GM23338 (cell line): ENCODE measurements around the gene MED12L. TPM values are rescaled to one million over a fixed set of nuclear protein-coding genes. Genes with fewer than 3 reads are reported as not detected.

Experiments
- ATAC-seq: fragments of 200-7000 bp; cut with Tn5 transposase; 3 replicates; pipeline ENCODE4 v1.9.1; 2020
- DNase-seq: peaks from one replicate; pipeline ENCODE4 v3.0.0-alpha.2; 2015; ENCODE audit warnings: low spot score
- H2AFZ ChIP-seq: fragments of 200-600 bp; sonication (generic); 2 replicates; pipeline ENCODE4 v1.8.0; 2016; ENCODE audit warnings: antibody characterized with exemption, mild to moderate bottlenecking, moderate library complexity
- H3F3A ChIP-seq: fragments of 200-600 bp; sonication (generic); replicated peaks from 2 replicates; pipeline ENCODE4 v1.8.0; 2017; ENCODE audit warnings: antibody characterized with exemption, mixed run types, low read depth
- H3K27ac ChIP-seq: fragments of 200-600 bp; sonication (generic); 2 replicates; pipeline ENCODE4 v1.6.1; 2016; ENCODE audit warnings: low read depth
- H3K27me3 ChIP-seq: fragments of 200-600 bp; sonication (generic); 2 replicates; pipeline ENCODE4 v1.8.0; 2016; ENCODE audit warnings: mild to moderate bottlenecking, mixed run types, moderate library complexity; ENCODE audit not compliant: insufficient read depth
- H3K36me3 ChIP-seq: fragments of 200-600 bp; sonication (generic); 2 replicates; pipeline ENCODE4 v1.8.0; 2016; ENCODE audit warnings: mild to moderate bottlenecking; ENCODE audit not compliant: insufficient read depth
- H3K4me1 ChIP-seq: fragments of 200-600 bp; sonication (generic); 2 replicates; pipeline ENCODE4 v1.8.0; 2016; ENCODE audit warnings: mild to moderate bottlenecking, moderate library complexity; ENCODE audit not compliant: insufficient read depth
- H3K4me2 ChIP-seq: fragments of 200-600 bp; sonication (generic); 2 replicates; pipeline ENCODE4 v1.7.1; 2017; ENCODE audit warnings: mixed run types
- H3K4me3 ChIP-seq: fragments of 200-600 bp; sonication (generic); 2 replicates; pipeline ENCODE4 v1.6.1; 2016; ENCODE audit warnings: mixed run types
- H3K79me2 ChIP-seq: fragments of 200-600 bp; sonication (generic); replicated peaks from 2 replicates; pipeline ENCODE4 v1.8.0; 2017; ENCODE audit warnings: mild to moderate bottlenecking; ENCODE audit not compliant: insufficient read depth
- H3K9me2 ChIP-seq: fragments of 200-600 bp; sonication (generic); 2 replicates; pipeline ENCODE4 v1.8.0; 2017; ENCODE audit not compliant: insufficient read depth
- H4K20me1 ChIP-seq: fragments of 200-600 bp; sonication (generic); replicated peaks from 2 replicates; pipeline ENCODE4 v1.8.0; 2017; ENCODE audit warnings: mild to moderate bottlenecking; ENCODE audit not compliant: insufficient read depth
- H3K27ac Mint-ChIP-seq: 2 replicates; pipeline ENCODE4 v1.8.0; 2020; ENCODE audit warnings: inconsistent platforms, mild to moderate bottlenecking, moderate library complexity, mixed read lengths
- H3K27me3 Mint-ChIP-seq: 3 replicates; pipeline ENCODE4 v1.8.0; 2022; ENCODE audit warnings: low read depth, mild to moderate bottlenecking, moderate library complexity, mixed read lengths, inconsistent platforms; ENCODE audit not compliant: insufficient read depth, poor library complexity
- H3K36me3 Mint-ChIP-seq: 3 replicates; pipeline ENCODE4 v1.8.0; 2021; ENCODE audit warnings: low read depth, mild to moderate bottlenecking, inconsistent platforms, moderate library complexity, mixed read lengths
- H3K4me1 Mint-ChIP-seq: 3 replicates; pipeline ENCODE4 v1.8.0; 2020; ENCODE audit warnings: mild to moderate bottlenecking, inconsistent platforms, mixed read lengths
- H3K4me3 Mint-ChIP-seq: 3 replicates; pipeline ENCODE4 v1.8.0; 2021; ENCODE audit warnings: moderate library complexity, mild to moderate bottlenecking, inconsistent platforms, mixed read lengths
- H3K9me3 Mint-ChIP-seq: 3 replicates; pipeline ENCODE4 v1.8.0; 2020; ENCODE audit warnings: moderate library complexity, mild to moderate bottlenecking, inconsistent platforms, mixed read lengths
- CREB1 ChIP-seq: fragments of 250-450 bp; sonication (Bioruptor Pico); IDR thresholded peaks from 2 replicates; pipeline ENCODE4 v1.5.0; 2020; ENCODE audit warnings: low read depth, mild to moderate bottlenecking, moderate library complexity
- EZH2 ChIP-seq: fragments of 200-600 bp; sonication (generic); IDR thresholded peaks from one replicate; pipeline ENCODE4 v1.8.0; 2017; ENCODE audit warnings: antibody characterized with exemption, mild to moderate bottlenecking, low read depth; ENCODE audit not compliant: unreplicated experiment
- EZH2phosphoT487 ChIP-seq: fragments of 200-600 bp; sonication (generic); IDR thresholded peaks from one replicate; pipeline ENCODE4 v1.8.1; 2018; ENCODE audit warnings: antibody characterized with exemption; ENCODE audit not compliant: unreplicated experiment
- JUNB ChIP-seq: IDR thresholded peaks from one replicate; pipeline ENCODE4 v1.6.1; 2016; ENCODE audit warnings: antibody characterized with exemption; ENCODE audit not compliant: unreplicated experiment
- NANOG ChIP-seq: IDR thresholded peaks from 2 replicates; pipeline ENCODE4 v1.6.1; 2016; ENCODE audit warnings: antibody characterized with exemption, borderline replicate concordance
- POLR2AphosphoS5 ChIP-seq: IDR thresholded peaks from 2 replicates; pipeline ENCODE4 v1.6.1; 2016; ENCODE audit warnings: antibody characterized with exemption, low read depth
- STAT1 ChIP-seq: IDR thresholded peaks from one replicate; pipeline ENCODE4 v1.6.1; 2016; ENCODE audit warnings: antibody characterized with exemption; ENCODE audit not compliant: unreplicated experiment
- ZNF114 ChIP-seq: fragments of 250-450 bp; sonication (Bioruptor Pico); IDR thresholded peaks from 2 replicates; pipeline ENCODE4 v1.5.0; 2020; ENCODE audit warnings: mild to moderate bottlenecking, moderate library complexity
- ZNF331 ChIP-seq: fragments of 250-450 bp; sonication (Bioruptor Pico); IDR thresholded peaks from 2 replicates; pipeline ENCODE4 v1.5.0; 2020; ENCODE audit warnings: low read depth, mild to moderate bottlenecking, moderate library complexity
- polyA plus RNA-seq: library from polyadenylated mRNA; unstranded; fragments of >200 nt; fragmentation: Nextera tagmentation; extraction: Ambion mirVana; gene quantifications from 2 replicates; pipeline ENCODE4 v1.2.1, GENCODE V29; 2016
- total RNA-seq: library from RNA; depleted of rRNA; stranded (reverse); fragments of >200 nt; shearing (Covaris generic); gene quantifications from 2 replicates; pipeline ENCODE4 v1.2.3, GENCODE V29; 2014
- TF ChIP-seq, protein P1 (sequence below), 2 experiments: fragments of 200-600 bp in 1 of 2; sonication (generic) in 1 of 2; conservative IDR thresholded peaks; 2 replicates each; pipeline versions ENCODE4 v1.5.1 to v1.6.1; 2016 to 2017; ENCODE audit warnings: antibody characterized with exemption in 2 of 2, low read depth in 2 of 2, mild to moderate bottlenecking in 2 of 2, moderate library complexity in 1 of 2
- TF ChIP-seq, protein P2 (sequence below): fragments of 250-450 bp; sonication (Bioruptor Pico); IDR thresholded peaks from 2 replicates; pipeline ENCODE4 v1.5.0; 2020; ENCODE audit warnings: mild to moderate bottlenecking, moderate library complexity
- TF ChIP-seq, protein P3 (sequence below): IDR thresholded peaks from 2 replicates; pipeline ENCODE4 v1.6.1; 2016; ENCODE audit warnings: antibody characterized with exemption
- TF ChIP-seq, protein P4 (sequence below): IDR thresholded peaks from one replicate; pipeline ENCODE4 v1.6.1; 2018; ENCODE audit warnings: antibody characterized with exemption; ENCODE audit not compliant: unreplicated experiment

MED12L gene
- total and polyA plus RNA-seq, 2 experiments from 2014 or later: 5.7 to 25.0 TPM

DNA sequence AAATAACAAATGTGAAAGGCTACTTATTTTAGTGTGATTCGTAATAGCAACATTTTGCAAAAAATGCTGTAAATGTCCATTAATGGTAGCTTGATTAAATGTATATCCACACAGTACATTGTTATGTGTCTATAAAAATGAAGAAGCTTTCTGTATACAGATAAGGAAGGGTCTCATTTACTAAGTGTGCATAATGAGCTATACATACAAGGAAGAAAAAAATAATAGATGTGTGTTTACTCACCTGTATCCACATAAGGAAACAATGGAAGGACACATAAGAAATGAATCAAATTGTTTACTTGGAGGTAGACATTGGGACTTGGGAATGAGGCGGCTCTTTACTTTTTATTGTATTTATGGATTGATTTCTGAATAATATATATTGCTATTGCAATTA lies 34.9 kb downstream of the MED12L start:
- no peaks in the 10 kb centered on the region for H3K4me1 Mint-ChIP-seq
- H3K9me3 Mint-ChIP-seq: no peaks in the 10 kb centered on the region
- ATAC-seq (no peak), DNase-seq (no peak)
- peaks cover 4% of the 10 kb centered on the region for H3K27me3 Mint-ChIP-seq
- Histone ChIP-seq H3K36me3 (peaks cover 2% of the 10 kb centered on the region; the same call in 1 of the 2 replicates), H3K4me3 (no peak overlapping the region), H3K27ac (no peak overlapping the region), H3K27me3 (no peaks in the 10 kb centered on the region), H3K4me2 (no peak overlapping the region), H2AFZ (no peak overlapping the region), H3K9me2 (no peaks in the 10 kb centered on the region), H4K20me1 (no peaks in the 10 kb centered on the region; the same call in 1 of the 2 replicates), H3F3A (no peaks in the 10 kb centered on the region), H3K4me1 (no peaks in the 10 kb centered on the region), H3K79me2 (peaks cover 3% of the 10 kb centered on the region)
- H3K27ac Mint-ChIP-seq: no peak overlapping the region
- H3K4me3 Mint-ChIP-seq: no peak overlapping the region
- peaks cover 14% of the 10 kb centered on the region; the same call in 2 of the 3 replicates for H3K36me3 Mint-ChIP-seq
- TF ChIP-seq, protein P1, sequence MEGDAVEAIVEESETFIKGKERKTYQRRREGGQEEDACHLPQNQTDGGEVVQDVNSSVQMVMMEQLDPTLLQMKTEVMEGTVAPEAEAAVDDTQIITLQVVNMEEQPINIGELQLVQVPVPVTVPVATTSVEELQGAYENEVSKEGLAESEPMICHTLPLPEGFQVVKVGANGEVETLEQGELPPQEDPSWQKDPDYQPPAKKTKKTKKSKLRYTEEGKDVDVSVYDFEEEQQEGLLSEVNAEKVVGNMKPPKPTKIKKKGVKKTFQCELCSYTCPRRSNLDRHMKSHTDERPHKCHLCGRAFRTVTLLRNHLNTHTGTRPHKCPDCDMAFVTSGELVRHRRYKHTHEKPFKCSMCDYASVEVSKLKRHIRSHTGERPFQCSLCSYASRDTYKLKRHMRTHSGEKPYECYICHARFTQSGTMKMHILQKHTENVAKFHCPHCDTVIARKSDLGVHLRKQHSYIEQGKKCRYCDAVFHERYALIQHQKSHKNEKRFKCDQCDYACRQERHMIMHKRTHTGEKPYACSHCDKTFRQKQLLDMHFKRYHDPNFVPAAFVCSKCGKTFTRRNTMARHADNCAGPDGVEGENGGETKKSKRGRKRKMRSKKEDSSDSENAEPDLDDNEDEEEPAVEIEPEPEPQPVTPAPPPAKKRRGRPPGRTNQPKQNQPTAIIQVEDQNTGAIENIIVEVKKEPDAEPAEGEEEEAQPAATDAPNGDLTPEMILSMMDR (conservative IDR thresholded peaks at IDR 0.05; ENCODE audit: low read depth in 2 of 2): no peak
- no peak for TF ChIP-seq POLR2AphosphoS5
- no peak for TF ChIP-seq ZNF114 (CRISPR knock-in tag)
- TF ChIP-seq NANOG: no peak
- TF ChIP-seq CREB1 (CRISPR knock-in tag): no peak
- no peak for TF ChIP-seq STAT1
- no peak for TF ChIP-seq EZH2
- no peak for TF ChIP-seq JUNB
- TF ChIP-seq, protein P2, sequence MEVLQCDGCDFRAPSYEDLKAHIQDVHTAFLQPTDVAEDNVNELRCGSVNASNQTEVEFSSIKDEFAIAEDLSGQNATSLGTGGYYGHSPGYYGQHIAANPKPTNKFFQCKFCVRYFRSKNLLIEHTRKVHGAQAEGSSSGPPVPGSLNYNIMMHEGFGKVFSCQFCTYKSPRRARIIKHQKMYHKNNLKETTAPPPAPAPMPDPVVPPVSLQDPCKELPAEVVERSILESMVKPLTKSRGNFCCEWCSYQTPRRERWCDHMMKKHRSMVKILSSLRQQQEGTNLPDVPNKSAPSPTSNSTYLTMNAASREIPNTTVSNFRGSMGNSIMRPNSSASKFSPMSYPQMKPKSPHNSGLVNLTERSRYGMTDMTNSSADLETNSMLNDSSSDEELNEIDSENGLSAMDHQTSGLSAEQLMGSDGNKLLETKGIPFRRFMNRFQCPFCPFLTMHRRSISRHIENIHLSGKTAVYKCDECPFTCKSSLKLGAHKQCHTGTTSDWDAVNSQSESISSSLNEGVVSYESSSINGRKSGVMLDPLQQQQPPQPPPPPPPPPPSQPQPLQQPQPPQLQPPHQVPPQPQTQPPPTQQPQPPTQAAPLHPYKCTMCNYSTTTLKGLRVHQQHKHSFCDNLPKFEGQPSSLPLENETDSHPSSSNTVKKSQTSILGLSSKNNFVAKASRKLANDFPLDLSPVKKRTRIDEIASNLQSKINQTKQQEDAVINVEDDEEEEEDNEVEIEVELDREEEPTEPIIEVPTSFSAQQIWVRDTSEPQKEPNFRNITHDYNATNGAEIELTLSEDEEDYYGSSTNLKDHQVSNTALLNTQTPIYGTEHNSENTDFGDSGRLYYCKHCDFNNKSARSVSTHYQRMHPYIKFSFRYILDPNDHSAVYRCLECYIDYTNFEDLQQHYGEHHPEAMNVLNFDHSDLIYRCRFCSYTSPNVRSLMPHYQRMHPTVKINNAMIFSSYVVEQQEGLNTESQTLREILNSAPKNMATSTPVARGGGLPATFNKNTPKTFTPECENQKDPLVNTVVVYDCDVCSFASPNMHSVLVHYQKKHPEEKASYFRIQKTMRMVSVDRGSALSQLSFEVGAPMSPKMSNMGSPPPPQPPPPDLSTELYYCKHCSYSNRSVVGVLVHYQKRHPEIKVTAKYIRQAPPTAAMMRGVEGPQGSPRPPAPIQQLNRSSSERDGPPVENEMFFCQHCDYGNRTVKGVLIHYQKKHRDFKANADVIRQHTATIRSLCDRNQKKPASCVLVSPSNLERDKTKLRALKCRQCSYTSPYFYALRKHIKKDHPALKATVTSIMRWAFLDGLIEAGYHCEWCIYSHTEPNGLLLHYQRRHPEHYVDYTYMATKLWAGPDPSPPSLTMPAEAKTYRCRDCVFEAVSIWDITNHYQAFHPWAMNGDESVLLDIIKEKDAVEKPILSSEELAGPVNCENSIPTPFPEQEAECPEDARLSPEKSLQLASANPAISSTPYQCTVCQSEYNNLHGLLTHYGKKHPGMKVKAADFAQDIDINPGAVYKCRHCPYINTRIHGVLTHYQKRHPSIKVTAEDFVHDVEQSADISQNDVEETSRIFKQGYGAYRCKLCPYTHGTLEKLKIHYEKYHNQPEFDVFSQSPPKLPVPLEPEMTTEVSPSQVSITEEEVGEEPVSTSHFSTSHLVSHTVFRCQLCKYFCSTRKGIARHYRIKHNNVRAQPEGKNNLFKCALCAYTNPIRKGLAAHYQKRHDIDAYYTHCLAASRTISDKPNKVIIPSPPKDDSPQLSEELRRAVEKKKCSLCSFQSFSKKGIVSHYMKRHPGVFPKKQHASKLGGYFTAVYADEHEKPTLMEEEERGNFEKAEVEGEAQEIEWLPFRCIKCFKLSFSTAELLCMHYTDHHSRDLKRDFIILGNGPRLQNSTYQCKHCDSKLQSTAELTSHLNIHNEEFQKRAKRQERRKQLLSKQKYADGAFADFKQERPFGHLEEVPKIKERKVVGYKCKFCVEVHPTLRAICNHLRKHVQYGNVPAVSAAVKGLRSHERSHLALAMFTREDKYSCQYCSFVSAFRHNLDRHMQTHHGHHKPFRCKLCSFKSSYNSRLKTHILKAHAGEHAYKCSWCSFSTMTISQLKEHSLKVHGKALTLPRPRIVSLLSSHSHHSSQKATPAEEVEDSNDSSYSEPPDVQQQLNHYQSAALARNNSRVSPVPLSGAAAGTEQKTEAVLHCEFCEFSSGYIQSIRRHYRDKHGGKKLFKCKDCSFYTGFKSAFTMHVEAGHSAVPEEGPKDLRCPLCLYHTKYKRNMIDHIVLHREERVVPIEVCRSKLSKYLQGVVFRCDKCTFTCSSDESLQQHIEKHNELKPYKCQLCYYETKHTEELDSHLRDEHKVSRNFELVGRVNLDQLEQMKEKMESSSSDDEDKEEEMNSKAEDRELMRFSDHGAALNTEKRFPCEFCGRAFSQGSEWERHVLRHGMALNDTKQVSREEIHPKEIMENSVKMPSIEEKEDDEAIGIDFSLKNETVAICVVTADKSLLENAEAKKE (CRISPR knock-in tag): no peak
- no peak for TF ChIP-seq EZH2phosphoT487
- TF ChIP-seq ZNF331: no peak
- TF ChIP-seq, protein P3, sequence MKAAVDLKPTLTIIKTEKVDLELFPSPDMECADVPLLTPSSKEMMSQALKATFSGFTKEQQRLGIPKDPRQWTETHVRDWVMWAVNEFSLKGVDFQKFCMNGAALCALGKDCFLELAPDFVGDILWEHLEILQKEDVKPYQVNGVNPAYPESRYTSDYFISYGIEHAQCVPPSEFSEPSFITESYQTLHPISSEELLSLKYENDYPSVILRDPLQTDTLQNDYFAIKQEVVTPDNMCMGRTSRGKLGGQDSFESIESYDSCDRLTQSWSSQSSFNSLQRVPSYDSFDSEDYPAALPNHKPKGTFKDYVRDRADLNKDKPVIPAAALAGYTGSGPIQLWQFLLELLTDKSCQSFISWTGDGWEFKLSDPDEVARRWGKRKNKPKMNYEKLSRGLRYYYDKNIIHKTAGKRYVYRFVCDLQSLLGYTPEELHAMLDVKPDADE: no peak
- TF ChIP-seq, protein P4, sequence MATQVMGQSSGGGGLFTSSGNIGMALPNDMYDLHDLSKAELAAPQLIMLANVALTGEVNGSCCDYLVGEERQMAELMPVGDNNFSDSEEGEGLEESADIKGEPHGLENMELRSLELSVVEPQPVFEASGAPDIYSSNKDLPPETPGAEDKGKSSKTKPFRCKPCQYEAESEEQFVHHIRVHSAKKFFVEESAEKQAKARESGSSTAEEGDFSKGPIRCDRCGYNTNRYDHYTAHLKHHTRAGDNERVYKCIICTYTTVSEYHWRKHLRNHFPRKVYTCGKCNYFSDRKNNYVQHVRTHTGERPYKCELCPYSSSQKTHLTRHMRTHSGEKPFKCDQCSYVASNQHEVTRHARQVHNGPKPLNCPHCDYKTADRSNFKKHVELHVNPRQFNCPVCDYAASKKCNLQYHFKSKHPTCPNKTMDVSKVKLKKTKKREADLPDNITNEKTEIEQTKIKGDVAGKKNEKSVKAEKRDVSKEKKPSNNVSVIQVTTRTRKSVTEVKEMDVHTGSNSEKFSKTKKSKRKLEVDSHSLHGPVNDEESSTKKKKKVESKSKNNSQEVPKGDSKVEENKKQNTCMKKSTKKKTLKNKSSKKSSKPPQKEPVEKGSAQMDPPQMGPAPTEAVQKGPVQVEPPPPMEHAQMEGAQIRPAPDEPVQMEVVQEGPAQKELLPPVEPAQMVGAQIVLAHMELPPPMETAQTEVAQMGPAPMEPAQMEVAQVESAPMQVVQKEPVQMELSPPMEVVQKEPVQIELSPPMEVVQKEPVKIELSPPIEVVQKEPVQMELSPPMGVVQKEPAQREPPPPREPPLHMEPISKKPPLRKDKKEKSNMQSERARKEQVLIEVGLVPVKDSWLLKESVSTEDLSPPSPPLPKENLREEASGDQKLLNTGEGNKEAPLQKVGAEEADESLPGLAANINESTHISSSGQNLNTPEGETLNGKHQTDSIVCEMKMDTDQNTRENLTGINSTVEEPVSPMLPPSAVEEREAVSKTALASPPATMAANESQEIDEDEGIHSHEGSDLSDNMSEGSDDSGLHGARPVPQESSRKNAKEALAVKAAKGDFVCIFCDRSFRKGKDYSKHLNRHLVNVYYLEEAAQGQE: no peak
